GM10266 (cell line): ENCODE measurements around the gene RNF207.

Experiments used
- DNase-seq: peaks from one replicate; pipeline ENCODE4 v3.0.0; 2012; ENCODE audit errors: extremely low spot score
- CTCF ChIP-seq: IDR thresholded peaks from 2 replicates; pipeline ENCODE4 v1.5.1; 2012; ENCODE audit warnings: mild to moderate bottlenecking, low read depth; ENCODE audit not compliant: control insufficient read depth, insufficient read depth; ENCODE audit errors: missing control alignments

Gene RNF207

GRCh38 chr1:6235296-6235677 is 29.4 kb downstream of the RNF207 start:
- no peak for TF ChIP-seq CTCF
- no peak for DNase-seq

GRCh38 chr1:6237093-6237492 is 31.2 kb downstream of the RNF207 start:
- no peak for TF ChIP-seq CTCF
- DNase-seq = no peak

GRCh38 chr1:6239213-6239752 is 33.4 kb downstream of the RNF207 start:
- DNase-seq = no peak
- no peak for TF ChIP-seq CTCF

- DNase-seq = no peak
- no peak for TF ChIP-seq CTCF
Measured at GRCh38 chr1:6239950-6240768, 34.2 kb downstream of the RNF207 start.

- no peak for DNase-seq
- TF ChIP-seq CTCF = no peak
Measured at GRCh38 chr1:6241107-6241886, 35.4 kb downstream of the RNF207 start.

GRCh38 chr1:6241887-6242740 is 36.2 kb downstream of the RNF207 start:
- no peak for DNase-seq
- no peak for TF ChIP-seq CTCF
